SJSA1 (cell line): ENCODE measurements around the gene CAMKK1. TPM values are rescaled to one million over a fixed set of nuclear protein-coding genes. Genes with fewer than 3 reads are reported as not detected.

Source experiments
- DNase-seq, 2 experiments: peaks; one replicate each; pipeline ENCODE4 v3.0.0-alpha.2; 2015 to 2020; ENCODE audit warnings: low spot score in 2 of 2, low read depth in 1 of 2
- H3K27ac ChIP-seq: fragments of 250-450 bp; sonication (Bioruptor Pico); 2 replicates; pipeline ENCODE4 v1.5.1; 2020; ENCODE audit warnings: mild to moderate bottlenecking, moderate library complexity
- H3K27me3 ChIP-seq: fragments of 250-450 bp; sonication (Bioruptor Pico); replicated peaks from 2 replicates; pipeline ENCODE4 v1.5.1; 2020; ENCODE audit warnings: mild to moderate bottlenecking, moderate library complexity
- H3K36me3 ChIP-seq: fragments of 250-450 bp; sonication (Bioruptor Pico); 2 replicates; pipeline ENCODE4 v1.5.1; 2020; ENCODE audit warnings: mild to moderate bottlenecking
- H3K4me1 ChIP-seq: fragments of 250-450 bp; sonication (Bioruptor Pico); replicated peaks from 2 replicates; pipeline ENCODE4 v1.6.1; 2021; ENCODE audit warnings: mild to moderate bottlenecking
- H3K4me3 ChIP-seq: fragments of 250-450 bp; sonication (Bioruptor Pico); 2 replicates; pipeline ENCODE4 v1.5.1; 2020; ENCODE audit warnings: mild to moderate bottlenecking
- H3K9me3 ChIP-seq: fragments of 250-450 bp; sonication (Bioruptor Pico); replicated peaks from 2 replicates; pipeline ENCODE4 v1.5.1; 2020; ENCODE audit warnings: mild to moderate bottlenecking
- total RNA-seq: library from RNA; depleted of rRNA; stranded (reverse); fragments of >200 nt; shearing (Covaris generic); gene quantifications from 2 replicates; pipeline ENCODE4 v1.2.3, GENCODE V29; 2014

CAMKK1 gene
- total RNA-seq, 1 experiment from 2014 or later, result 15.3 TPM

- Histone ChIP-seq H3K9me3 (no peaks in the 10 kb centered on the region), H3K4me1 (peaks cover 45% of the 10 kb centered on the region), H3K4me3 (no peak overlapping the region), H3K27ac (no peak overlapping the region), H3K36me3 (0 out of 2 replicates have a peak, but pooled peaks cover 12% of the 10 kb centered on the region), H3K27me3 (no peaks in the 10 kb centered on the region)
- no peak for DNase-seq
These were observed 20.0 kb upstream of the CAMKK1 start for GRCh38 chr17:3912827-3913226.

- Histone ChIP-seq H3K9me3 (no peaks in the 10 kb centered on the region), H3K4me1 (peaks cover 32% of the 10 kb centered on the region), H3K4me3 (no peak overlapping the region), H3K36me3 (0 out of 2 replicates have a peak, but pooled peaks cover 12% of the 10 kb centered on the region), H3K27me3 (no peaks in the 10 kb centered on the region), H3K27ac (no peak overlapping the region)
- no peak for DNase-seq
These were observed 18.6 kb upstream of the CAMKK1 start for GRCh38 chr17:3911271-3912053.

GRCh38 chr17:3910420-3911270 is 17.8 kb upstream of the CAMKK1 start:
- Histone ChIP-seq H3K4me3 (no peak overlapping the region), H3K36me3 (0 out of 2 replicates have a peak, but pooled peaks cover 12% of the 10 kb centered on the region), H3K27ac (no peak overlapping the region), H3K9me3 (no peaks in the 10 kb centered on the region), H3K27me3 (no peaks in the 10 kb centered on the region), H3K4me1 (peaks cover 24% of the 10 kb centered on the region)
- no peak for DNase-seq

- Histone ChIP-seq H3K36me3 (0 out of 2 replicates have a peak, but pooled peaks cover 11% of the 10 kb centered on the region), H3K27ac (no peak overlapping the region), H3K27me3 (no peaks in the 10 kb centered on the region), H3K4me3 (no peak overlapping the region), H3K9me3 (no peaks in the 10 kb centered on the region), H3K4me1 (peaks cover 10% of the 10 kb centered on the region)
- DNase-seq, result no peak
These were observed 16.4 kb upstream of the CAMKK1 start for GRCh38 chr17:3909257-3909656.

- H3K4me1 ChIP-seq, result no peaks in the 10 kb centered on the region
- no peaks in the 10 kb centered on the region for H3K9me3 ChIP-seq
- H3K27me3 ChIP-seq, result no peaks in the 10 kb centered on the region
- H3K36me3 ChIP-seq, result 0 out of 2 replicates have a peak, but pooled peaks cover 2% of the 10 kb centered on the region
- no peak for DNase-seq
- no peak overlapping the region for H3K27ac ChIP-seq
- H3K4me3 ChIP-seq, result no peak overlapping the region
These were observed 14.8 kb upstream of the CAMKK1 start for GRCh38 chr17:3907483-3908216.

DNA sequence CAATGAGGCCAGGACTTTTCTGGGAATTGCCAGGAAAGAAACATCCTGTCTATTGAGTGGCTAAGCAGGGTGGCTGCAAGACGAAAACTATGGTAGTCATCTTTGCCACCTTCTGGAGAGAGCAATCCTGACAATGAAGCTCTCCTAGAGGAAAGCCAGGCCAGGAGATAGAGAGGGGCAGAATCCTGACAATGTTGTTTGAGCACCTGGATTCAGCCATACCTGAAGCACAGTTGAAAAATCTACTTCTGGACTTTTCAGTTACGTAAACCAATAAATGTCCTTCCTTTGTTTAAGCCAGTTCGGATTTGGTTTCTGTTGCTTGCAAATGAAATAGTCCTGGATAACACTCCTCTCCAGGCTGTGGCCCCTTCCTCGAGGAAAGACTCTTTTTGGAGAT is 14.0 kb upstream of the CAMKK1 start:
- Histone ChIP-seq H3K9me3 (no peaks in the 10 kb centered on the region), H3K4me3 (no peak overlapping the region), H3K27ac (no peak overlapping the region), H3K27me3 (no peaks in the 10 kb centered on the region), H3K36me3 (0 out of 2 replicates have a peak, but pooled peaks cover 2% of the 10 kb centered on the region), H3K4me1 (no peaks in the 10 kb centered on the region)
- DNase-seq, result no peak

GRCh38 chr17:3905017-3905520 is 12.2 kb upstream of the CAMKK1 start:
- H3K9me3 ChIP-seq, result no peaks in the 10 kb centered on the region
- no peaks in the 10 kb centered on the region for H3K36me3 ChIP-seq
- no peak overlapping the region for H3K27ac ChIP-seq
- no peak for DNase-seq
- H3K27me3 ChIP-seq, result no peaks in the 10 kb centered on the region
- no peaks in the 10 kb centered on the region for H3K4me1 ChIP-seq
- H3K4me3 ChIP-seq, result no peak overlapping the region

- Histone ChIP-seq H3K4me1 (no peaks in the 10 kb centered on the region), H3K27ac (no peak overlapping the region), H3K4me3 (no peak overlapping the region), H3K27me3 (no peaks in the 10 kb centered on the region), H3K9me3 (no peaks in the 10 kb centered on the region), H3K36me3 (no peaks in the 10 kb centered on the region)
- no peak for DNase-seq
These were observed 11.6 kb upstream of the CAMKK1 start for GRCh38 chr17:3904501-3904900.

GRCh38 chr17:3903881-3904290 is 11.0 kb upstream of the CAMKK1 start:
- H3K36me3 ChIP-seq, result no peaks in the 10 kb centered on the region
- H3K4me1 ChIP-seq, result no peaks in the 10 kb centered on the region
- no peak for DNase-seq
- H3K4me3 ChIP-seq, result no peak overlapping the region
- no peak overlapping the region for H3K27ac ChIP-seq
- H3K27me3 ChIP-seq, result no peaks in the 10 kb centered on the region
- no peaks in the 10 kb centered on the region for H3K9me3 ChIP-seq

- Histone ChIP-seq H3K27ac (no peak overlapping the region), H3K36me3 (no peaks in the 10 kb centered on the region), H3K4me1 (no peaks in the 10 kb centered on the region), H3K4me3 (no peak overlapping the region), H3K9me3 (no peaks in the 10 kb centered on the region), H3K27me3 (no peaks in the 10 kb centered on the region)
- DNase-seq, result no peak
These were observed 10.4 kb upstream of the CAMKK1 start for GRCh38 chr17:3903051-3903825.

DNA sequence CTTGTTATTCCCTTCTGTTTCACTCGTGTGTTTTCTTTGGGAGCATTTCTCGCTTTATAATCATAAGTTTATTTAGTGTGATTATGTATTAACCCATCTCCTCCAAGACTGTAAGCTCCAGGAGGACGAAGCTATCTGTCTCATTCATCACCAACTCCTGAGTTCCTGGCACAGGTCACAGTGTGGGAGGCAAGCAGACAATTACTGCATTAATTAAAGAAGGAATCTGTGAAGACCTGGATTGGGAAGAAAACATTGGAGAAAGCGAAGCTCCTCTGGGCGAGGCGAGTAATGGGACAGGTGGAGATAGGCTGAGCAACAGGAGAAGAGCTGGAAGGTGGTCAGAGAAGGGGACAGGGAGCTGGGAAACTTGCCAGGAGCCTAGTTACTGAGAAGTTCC is 7.8 kb upstream of the CAMKK1 start:
- DNase-seq, result no peak

GRCh38 chr17:3897731-3898130 is 4.9 kb upstream of the CAMKK1 start:
- DNase-seq, result no peak
- Histone ChIP-seq H3K4me3 (no peak overlapping the region), H3K4me1 (peaks cover 22% of the 10 kb centered on the region), H3K36me3 (no peaks in the 10 kb centered on the region; the same call in 1 of the 2 replicates), H3K27ac (no peak overlapping the region), H3K9me3 (no peaks in the 10 kb centered on the region), H3K27me3 (no peaks in the 10 kb centered on the region)

More for the DNA sequence above, 7.8 kb upstream of the CAMKK1 start:
- Histone ChIP-seq H3K4me3 (no peak overlapping the region), H3K27ac (no peak overlapping the region), H3K36me3 (no peaks in the 10 kb centered on the region), H3K4me1 (no peaks in the 10 kb centered on the region), H3K27me3 (no peaks in the 10 kb centered on the region), H3K9me3 (no peaks in the 10 kb centered on the region)

DNA sequence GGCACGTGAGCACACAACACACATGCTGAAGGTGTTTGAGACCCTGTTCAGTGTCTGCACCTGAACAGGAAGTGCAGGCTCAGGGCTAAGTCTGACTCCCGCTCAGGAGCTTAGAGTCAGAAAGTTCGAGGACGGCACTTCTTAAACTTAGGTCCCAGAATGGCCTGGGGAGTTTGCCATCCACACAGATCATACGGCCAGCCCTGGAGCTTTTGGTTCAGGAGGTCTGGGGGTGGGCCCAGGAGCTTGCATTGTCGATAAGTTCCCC is 4.0 kb upstream of the CAMKK1 start:
- Histone ChIP-seq H3K4me1 (peaks cover 28% of the 10 kb centered on the region), H3K4me3 (no peak overlapping the region), H3K27ac (no peak overlapping the region), H3K36me3 (peaks cover 3% of the 10 kb centered on the region), H3K9me3 (no peaks in the 10 kb centered on the region), H3K27me3 (no peaks in the 10 kb centered on the region)
- DNase-seq, result no peak
